Memory B cell (primary cell): ENCODE results near the gene MOCS1.

ENCODE experiments used
- ATAC-seq: fragments of 150-1000 bp; cut with Tn5 transposase; 2 replicates; pipeline ENCODE4 v1.10.0; 2021; ENCODE audit warnings: low read depth, mild to moderate bottlenecking, moderate library complexity
- DNase-seq, 2 donors: peaks; one replicate each; pipeline ENCODE4 v3.0.0; 2022; ENCODE audit warnings: low spot score in 2 of 2
- H3K27ac Mint-ChIP-seq: one replicate; pipeline ENCODE4 v1.8.0; 2022; ENCODE audit warnings: mild to moderate bottlenecking, moderate library complexity, mixed read lengths
- H3K27me3 Mint-ChIP-seq: one replicate; pipeline ENCODE4 v1.8.0; 2022; ENCODE audit warnings: mixed read lengths
- H3K36me3 Mint-ChIP-seq: one replicate; pipeline ENCODE4 v1.8.0; 2022; ENCODE audit warnings: mild to moderate bottlenecking, mixed read lengths
- H3K4me1 Mint-ChIP-seq: one replicate; pipeline ENCODE4 v1.8.0; 2022; ENCODE audit warnings: mixed read lengths
- H3K4me3 Mint-ChIP-seq: one replicate; pipeline ENCODE4 v1.8.0; 2022; ENCODE audit warnings: mild to moderate bottlenecking, moderate library complexity, mixed read lengths
- H3K9me3 Mint-ChIP-seq: one replicate; pipeline ENCODE4 v1.8.0; 2022; ENCODE audit warnings: mixed read lengths

The MOCS1 gene

GRCh38 chr6:39961178-39961577 is 26.9 kb upstream of the MOCS1 start:
- H3K27me3 Mint-ChIP-seq: peaks cover 10% of the 10 kb centered on the region
- ATAC-seq (no peak), DNase-seq (no peak)
- peaks cover 2% of the 10 kb centered on the region for H3K9me3 Mint-ChIP-seq
- no peak overlapping the region for H3K27ac Mint-ChIP-seq
- H3K4me3 Mint-ChIP-seq: no peak overlapping the region
- H3K4me1 Mint-ChIP-seq: no peaks in the 10 kb centered on the region
- H3K36me3 Mint-ChIP-seq: no peaks in the 10 kb centered on the region

GRCh38 chr6:39958947-39959346 is 24.7 kb upstream of the MOCS1 start:
- Mint-ChIP-seq H3K27ac (no peak overlapping the region), H3K36me3 (no peaks in the 10 kb centered on the region), H3K9me3 (peaks cover 2% of the 10 kb centered on the region), H3K27me3 (peaks cover 5% of the 10 kb centered on the region), H3K4me3 (no peak overlapping the region), H3K4me1 (no peaks in the 10 kb centered on the region)
- DNase-seq (no peak), ATAC-seq (no peak)

- Mint-ChIP-seq H3K36me3 (no peaks in the 10 kb centered on the region), H3K4me1 (no peaks in the 10 kb centered on the region), H3K4me3 (no peak overlapping the region), H3K27ac (no peak overlapping the region), H3K9me3 (peaks cover 2% of the 10 kb centered on the region), H3K27me3 (peaks cover 3% of the 10 kb centered on the region)
- DNase-seq: no peak
- no peak for ATAC-seq
Measured at GRCh38 chr6:39956936-39957335, 22.7 kb upstream of the MOCS1 start.

GRCh38 chr6:39953076-39953618 is 18.9 kb upstream of the MOCS1 start:
- H3K9me3 Mint-ChIP-seq: no peaks in the 10 kb centered on the region
- H3K4me3 Mint-ChIP-seq: no peak overlapping the region
- ATAC-seq: no peak
- no peaks in the 10 kb centered on the region for H3K4me1 Mint-ChIP-seq
- no peaks in the 10 kb centered on the region for H3K27me3 Mint-ChIP-seq
- no peak overlapping the region for H3K27ac Mint-ChIP-seq
- no peaks in the 10 kb centered on the region for H3K36me3 Mint-ChIP-seq
- DNase-seq: no peak

GRCh38 chr6:39952167-39952566 is 17.9 kb upstream of the MOCS1 start:
- peaks cover 4% of the 10 kb centered on the region for H3K27me3 Mint-ChIP-seq
- H3K9me3 Mint-ChIP-seq: no peaks in the 10 kb centered on the region
- DNase-seq: no peak
- no peak for ATAC-seq
- H3K36me3 Mint-ChIP-seq: no peaks in the 10 kb centered on the region
- no peak overlapping the region for H3K4me3 Mint-ChIP-seq
- no peaks in the 10 kb centered on the region for H3K4me1 Mint-ChIP-seq
- no peak overlapping the region for H3K27ac Mint-ChIP-seq

GRCh38 chr6:39951716-39952115 is 17.5 kb upstream of the MOCS1 start:
- ATAC-seq (no peak), DNase-seq (no peak)
- H3K27me3 Mint-ChIP-seq: peaks cover 4% of the 10 kb centered on the region
- H3K9me3 Mint-ChIP-seq: no peaks in the 10 kb centered on the region
- no peaks in the 10 kb centered on the region for H3K4me1 Mint-ChIP-seq
- no peaks in the 10 kb centered on the region for H3K36me3 Mint-ChIP-seq
- no peak overlapping the region for H3K4me3 Mint-ChIP-seq
- no peak overlapping the region for H3K27ac Mint-ChIP-seq

- H3K9me3 Mint-ChIP-seq: no peaks in the 10 kb centered on the region
- ATAC-seq (no peak), DNase-seq (no peak)
Measured at GRCh38 chr6:39951191-39951590, 16.9 kb upstream of the MOCS1 start.

GRCh38 chr6:39950125-39950720 is 16.0 kb upstream of the MOCS1 start:
- Mint-ChIP-seq H3K4me3 (no peak overlapping the region), H3K27me3 (peaks cover 5% of the 10 kb centered on the region), H3K9me3 (no peaks in the 10 kb centered on the region), H3K4me1 (no peaks in the 10 kb centered on the region), H3K27ac (no peak overlapping the region), H3K36me3 (no peaks in the 10 kb centered on the region)
- no peak for DNase-seq
- no peak for ATAC-seq

More at GRCh38 chr6:39951191-39951590, 16.9 kb upstream of the MOCS1 start:
- Mint-ChIP-seq H3K27ac (no peak overlapping the region), H3K27me3 (peaks cover 5% of the 10 kb centered on the region), H3K36me3 (no peaks in the 10 kb centered on the region), H3K4me1 (no peaks in the 10 kb centered on the region), H3K4me3 (no peak overlapping the region)

- Mint-ChIP-seq H3K27me3 (peaks cover 5% of the 10 kb centered on the region), H3K4me1 (no peaks in the 10 kb centered on the region), H3K4me3 (no peak overlapping the region), H3K27ac (no peak overlapping the region), H3K36me3 (no peaks in the 10 kb centered on the region), H3K9me3 (no peaks in the 10 kb centered on the region)
- ATAC-seq: no peak
- no peak for DNase-seq
Measured at GRCh38 chr6:39948199-39948791, 14.0 kb upstream of the MOCS1 start.

GRCh38 chr6:39947611-39948068 is 13.4 kb upstream of the MOCS1 start:
- DNase-seq: no peak
- no peak overlapping the region for H3K27ac Mint-ChIP-seq
- no peak overlapping the region for H3K4me3 Mint-ChIP-seq
- no peaks in the 10 kb centered on the region for H3K36me3 Mint-ChIP-seq
- H3K27me3 Mint-ChIP-seq: peaks cover 5% of the 10 kb centered on the region
- no peak for ATAC-seq
- no peaks in the 10 kb centered on the region for H3K9me3 Mint-ChIP-seq
- H3K4me1 Mint-ChIP-seq: no peaks in the 10 kb centered on the region

GRCh38 chr6:39945626-39946025 is 11.4 kb upstream of the MOCS1 start:
- no peak for ATAC-seq

GRCh38 chr6:39942903-39943580 is 8.8 kb upstream of the MOCS1 start:
- ATAC-seq (no peak), DNase-seq (no peak)
- Mint-ChIP-seq H3K36me3 (no peaks in the 10 kb centered on the region), H3K4me3 (no peak overlapping the region), H3K9me3 (no peaks in the 10 kb centered on the region), H3K27me3 (peaks cover 5% of the 10 kb centered on the region), H3K27ac (no peak overlapping the region), H3K4me1 (no peaks in the 10 kb centered on the region)

More at GRCh38 chr6:39945626-39946025, 11.4 kb upstream of the MOCS1 start:
- no peaks in the 10 kb centered on the region for H3K9me3 Mint-ChIP-seq
- no peak overlapping the region for H3K27ac Mint-ChIP-seq
- H3K4me3 Mint-ChIP-seq: no peak overlapping the region
- no peaks in the 10 kb centered on the region for H3K4me1 Mint-ChIP-seq
- peaks cover 5% of the 10 kb centered on the region for H3K27me3 Mint-ChIP-seq
- no peak for DNase-seq
- H3K36me3 Mint-ChIP-seq: no peaks in the 10 kb centered on the region

GRCh38 chr6:39941820-39942219 is 7.6 kb upstream of the MOCS1 start:
- H3K27ac Mint-ChIP-seq: no peak overlapping the region
- ATAC-seq (no peak), DNase-seq (no peak)
- no peaks in the 10 kb centered on the region for H3K9me3 Mint-ChIP-seq
- no peaks in the 10 kb centered on the region for H3K36me3 Mint-ChIP-seq
- H3K4me3 Mint-ChIP-seq: no peak overlapping the region
- H3K27me3 Mint-ChIP-seq: peaks cover 3% of the 10 kb centered on the region
- no peaks in the 10 kb centered on the region for H3K4me1 Mint-ChIP-seq

GRCh38 chr6:39941138-39941537 is 6.9 kb upstream of the MOCS1 start:
- Mint-ChIP-seq H3K4me3 (no peak overlapping the region), H3K36me3 (no peaks in the 10 kb centered on the region), H3K9me3 (no peaks in the 10 kb centered on the region), H3K27me3 (peaks cover 2% of the 10 kb centered on the region), H3K4me1 (no peaks in the 10 kb centered on the region), H3K27ac (no peak overlapping the region)
- no peak for ATAC-seq
- DNase-seq: no peak
